ENCODE results near the gene SYNE3.

DNA sequence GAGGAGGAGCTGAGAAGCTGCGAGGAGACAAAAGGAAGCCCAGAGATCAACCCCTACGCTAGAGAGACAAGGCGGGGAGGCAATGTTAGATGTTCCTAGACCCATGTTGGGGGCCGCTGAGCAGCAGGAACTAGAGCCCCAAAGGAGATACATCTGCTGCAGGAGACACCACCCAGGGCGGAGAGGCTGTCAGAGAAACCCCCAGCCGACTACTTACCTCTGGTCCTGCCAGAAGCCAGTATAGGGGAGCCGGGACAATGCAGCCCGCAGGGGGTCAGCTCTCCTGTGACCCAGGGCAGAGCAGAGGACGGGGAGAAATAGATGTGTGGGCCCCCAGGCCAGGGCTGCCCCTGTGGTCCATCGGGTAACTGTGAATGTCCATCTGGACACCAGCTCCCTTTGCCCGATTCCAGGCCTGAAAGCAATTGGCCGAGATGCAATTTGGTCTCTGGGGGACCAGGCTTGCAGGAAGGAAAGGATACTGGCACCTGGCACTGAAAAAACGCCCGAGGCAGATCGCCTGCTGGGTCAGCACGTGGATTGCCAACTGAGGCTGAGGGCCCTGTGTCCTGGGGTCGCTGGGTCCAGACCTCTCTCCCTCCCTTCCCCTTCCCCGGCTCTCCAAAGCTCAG lies 34.9 kb downstream of the SYNE3 start:
- no peak for TF ChIP-seq POLR2A (IDR thresholded peaks at IDR 0.05)
- TF ChIP-seq, protein P1, sequence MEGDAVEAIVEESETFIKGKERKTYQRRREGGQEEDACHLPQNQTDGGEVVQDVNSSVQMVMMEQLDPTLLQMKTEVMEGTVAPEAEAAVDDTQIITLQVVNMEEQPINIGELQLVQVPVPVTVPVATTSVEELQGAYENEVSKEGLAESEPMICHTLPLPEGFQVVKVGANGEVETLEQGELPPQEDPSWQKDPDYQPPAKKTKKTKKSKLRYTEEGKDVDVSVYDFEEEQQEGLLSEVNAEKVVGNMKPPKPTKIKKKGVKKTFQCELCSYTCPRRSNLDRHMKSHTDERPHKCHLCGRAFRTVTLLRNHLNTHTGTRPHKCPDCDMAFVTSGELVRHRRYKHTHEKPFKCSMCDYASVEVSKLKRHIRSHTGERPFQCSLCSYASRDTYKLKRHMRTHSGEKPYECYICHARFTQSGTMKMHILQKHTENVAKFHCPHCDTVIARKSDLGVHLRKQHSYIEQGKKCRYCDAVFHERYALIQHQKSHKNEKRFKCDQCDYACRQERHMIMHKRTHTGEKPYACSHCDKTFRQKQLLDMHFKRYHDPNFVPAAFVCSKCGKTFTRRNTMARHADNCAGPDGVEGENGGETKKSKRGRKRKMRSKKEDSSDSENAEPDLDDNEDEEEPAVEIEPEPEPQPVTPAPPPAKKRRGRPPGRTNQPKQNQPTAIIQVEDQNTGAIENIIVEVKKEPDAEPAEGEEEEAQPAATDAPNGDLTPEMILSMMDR (IDR thresholded peaks at IDR 0.05): no peak
- TF ChIP-seq EP300 (IDR thresholded peaks at IDR 0.05): no peak
